ENCODE data around the gene ADCY2.

DNA sequence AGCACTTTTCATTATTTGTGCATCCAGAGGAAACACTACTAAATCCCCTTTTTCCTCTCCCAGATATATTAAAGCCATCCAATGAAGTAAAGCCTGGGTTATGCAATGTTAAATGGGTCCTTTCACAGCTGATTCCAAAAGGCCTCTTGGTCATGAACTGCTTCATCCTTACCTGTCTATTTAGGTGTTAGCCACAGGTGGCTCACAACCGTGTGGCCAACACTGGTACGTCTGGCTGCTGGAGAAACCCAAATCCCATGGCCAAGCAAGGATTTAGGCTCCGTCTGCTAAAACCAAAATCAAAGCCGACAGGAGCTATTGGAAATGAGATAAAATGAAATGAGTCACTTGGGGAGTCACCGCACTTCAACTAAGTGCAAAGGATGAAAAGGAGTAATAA is 193.9 kb downstream of the ADCY2 start:
- no peak for TF ChIP-seq ASH2L (IDR thresholded peaks at IDR 0.05; ENCODE audit: insufficient read length, low read depth, low read length)
- no peak for TF ChIP-seq NFKB2 (CRISPR knock-in tag; IDR thresholded peaks at IDR 0.05; ENCODE audit: borderline replicate concordance)
